Loucy (cell line): ENCODE measurements around the gene NDUFA3.

Experiments used
- EZH2phosphoT487 ChIP-seq: fragments of 200-600 bp; IDR thresholded peaks from 2 replicates; pipeline ENCODE4 v1.6.1; 2018; ENCODE audit warnings: antibody characterized with exemption, mild to moderate bottlenecking, moderate library complexity, borderline replicate concordance
- TF ChIP-seq, protein P1 (sequence below): fragments of 200-600 bp; sonication (generic); conservative IDR thresholded peaks from 2 replicates; pipeline ENCODE4 v1.5.1; 2014; ENCODE audit warnings: mild to moderate bottlenecking, antibody characterized with exemption, low read length

DNA sequence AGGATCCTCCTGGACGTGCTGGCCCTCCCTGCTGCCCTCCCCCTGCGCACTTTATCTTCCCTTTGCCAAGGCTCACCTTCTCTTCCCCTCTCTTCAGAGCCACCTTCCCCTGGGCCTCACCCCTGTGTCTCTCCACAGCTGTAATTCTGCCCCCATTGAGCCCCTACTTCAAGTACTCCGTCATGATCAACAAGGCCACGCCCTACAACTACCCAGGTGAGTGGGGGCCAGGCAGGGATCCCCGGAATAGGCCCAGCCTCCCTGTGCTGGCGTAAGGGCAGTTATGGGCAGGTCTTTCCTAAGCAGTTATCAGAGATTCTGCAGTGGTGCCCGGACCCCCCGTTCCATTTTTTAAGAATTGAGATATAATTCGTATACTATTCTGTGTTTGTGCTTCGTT is 3.1 kb downstream of the NDUFA3 start:
- TF ChIP-seq, protein P1, sequence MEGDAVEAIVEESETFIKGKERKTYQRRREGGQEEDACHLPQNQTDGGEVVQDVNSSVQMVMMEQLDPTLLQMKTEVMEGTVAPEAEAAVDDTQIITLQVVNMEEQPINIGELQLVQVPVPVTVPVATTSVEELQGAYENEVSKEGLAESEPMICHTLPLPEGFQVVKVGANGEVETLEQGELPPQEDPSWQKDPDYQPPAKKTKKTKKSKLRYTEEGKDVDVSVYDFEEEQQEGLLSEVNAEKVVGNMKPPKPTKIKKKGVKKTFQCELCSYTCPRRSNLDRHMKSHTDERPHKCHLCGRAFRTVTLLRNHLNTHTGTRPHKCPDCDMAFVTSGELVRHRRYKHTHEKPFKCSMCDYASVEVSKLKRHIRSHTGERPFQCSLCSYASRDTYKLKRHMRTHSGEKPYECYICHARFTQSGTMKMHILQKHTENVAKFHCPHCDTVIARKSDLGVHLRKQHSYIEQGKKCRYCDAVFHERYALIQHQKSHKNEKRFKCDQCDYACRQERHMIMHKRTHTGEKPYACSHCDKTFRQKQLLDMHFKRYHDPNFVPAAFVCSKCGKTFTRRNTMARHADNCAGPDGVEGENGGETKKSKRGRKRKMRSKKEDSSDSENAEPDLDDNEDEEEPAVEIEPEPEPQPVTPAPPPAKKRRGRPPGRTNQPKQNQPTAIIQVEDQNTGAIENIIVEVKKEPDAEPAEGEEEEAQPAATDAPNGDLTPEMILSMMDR = no peak
- no peak for TF ChIP-seq EZH2phosphoT487
